DND-41 (cell line): Measurements from ENCODE around the gene SERGEF.

Experiments
- EZH2 ChIP-seq: IDR thresholded peaks from 3 replicates; pipeline ENCODE4 v1.6.1; 2012; ENCODE audit warnings: borderline replicate concordance, low read depth, mild to moderate bottlenecking, moderate library complexity, low read length, inconsistent platforms; ENCODE audit not compliant: severe bottlenecking
- TF ChIP-seq, protein P1 (sequence below): IDR thresholded peaks from 2 replicates; pipeline ENCODE4 v1.5.1; 2012; ENCODE audit warnings: borderline replicate concordance, low read length, moderate library complexity, mild to moderate bottlenecking; ENCODE audit not compliant: poor library complexity, severe bottlenecking; ENCODE audit errors: extremely low read depth

DNA sequence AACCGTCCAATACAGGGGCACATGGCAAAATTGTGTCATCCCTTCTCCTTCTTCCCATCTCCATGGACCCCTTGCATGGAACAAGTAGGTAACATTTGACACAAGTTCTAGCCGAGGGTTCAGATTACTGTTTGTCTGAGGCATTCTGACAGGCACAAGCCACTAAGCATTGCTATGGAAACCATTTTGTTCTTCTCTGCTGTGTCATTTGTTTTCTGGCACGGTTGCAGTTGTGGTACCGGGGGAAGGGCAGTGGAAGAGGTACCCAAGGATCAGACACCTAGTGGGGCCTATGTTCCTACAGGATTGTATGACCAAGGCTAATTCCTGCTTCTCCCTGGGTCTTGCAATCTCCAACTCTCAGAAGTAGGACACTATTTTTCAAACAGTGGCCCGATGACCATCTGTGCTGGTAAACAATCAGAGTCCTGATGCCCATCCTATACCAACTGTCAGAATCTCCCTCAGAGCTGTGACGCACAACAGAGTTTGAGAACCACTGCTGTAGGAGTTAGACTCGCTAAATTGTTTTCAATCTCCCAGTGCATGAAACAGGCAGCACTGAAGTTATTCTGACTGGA, 209.0 kb downstream of the SERGEF start:
- no peak for TF ChIP-seq EZH2
- TF ChIP-seq, protein P1, sequence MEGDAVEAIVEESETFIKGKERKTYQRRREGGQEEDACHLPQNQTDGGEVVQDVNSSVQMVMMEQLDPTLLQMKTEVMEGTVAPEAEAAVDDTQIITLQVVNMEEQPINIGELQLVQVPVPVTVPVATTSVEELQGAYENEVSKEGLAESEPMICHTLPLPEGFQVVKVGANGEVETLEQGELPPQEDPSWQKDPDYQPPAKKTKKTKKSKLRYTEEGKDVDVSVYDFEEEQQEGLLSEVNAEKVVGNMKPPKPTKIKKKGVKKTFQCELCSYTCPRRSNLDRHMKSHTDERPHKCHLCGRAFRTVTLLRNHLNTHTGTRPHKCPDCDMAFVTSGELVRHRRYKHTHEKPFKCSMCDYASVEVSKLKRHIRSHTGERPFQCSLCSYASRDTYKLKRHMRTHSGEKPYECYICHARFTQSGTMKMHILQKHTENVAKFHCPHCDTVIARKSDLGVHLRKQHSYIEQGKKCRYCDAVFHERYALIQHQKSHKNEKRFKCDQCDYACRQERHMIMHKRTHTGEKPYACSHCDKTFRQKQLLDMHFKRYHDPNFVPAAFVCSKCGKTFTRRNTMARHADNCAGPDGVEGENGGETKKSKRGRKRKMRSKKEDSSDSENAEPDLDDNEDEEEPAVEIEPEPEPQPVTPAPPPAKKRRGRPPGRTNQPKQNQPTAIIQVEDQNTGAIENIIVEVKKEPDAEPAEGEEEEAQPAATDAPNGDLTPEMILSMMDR, result no peak
